ENCODE data around the gene KCNQ1.
A peak's percentile ranks its signal among the peaks of the same experiment; 100 is the strongest.

The KCNQ1 gene

GRCh38 chr11:2524446-2525165 is 79.8 kb downstream of the KCNQ1 start:
- DNase-seq (ENCODE audit: low read depth), result no peak

- DNase-seq (ENCODE audit: low read depth), result no peak
Observed at GRCh38 chr11:2525166-2525861, 80.5 kb downstream of the KCNQ1 start.

GRCh38 chr11:2525941-2526807 is 81.4 kb downstream of the KCNQ1 start:
- DNase-seq (ENCODE audit: low read depth), result no peak

- DNase-seq (ENCODE audit: low read depth), result no peak
Observed at GRCh38 chr11:2526808-2527381, 82.1 kb downstream of the KCNQ1 start.

GRCh38 chr11:2527621-2528291 is 82.9 kb downstream of the KCNQ1 start:
- DNase-seq (ENCODE audit: low read depth), result no peak

- no peak for DNase-seq (ENCODE audit: low read depth)
Observed at GRCh38 chr11:2528301-2529050, 83.7 kb downstream of the KCNQ1 start.

GRCh38 chr11:2529173-2529572 is 84.4 kb downstream of the KCNQ1 start:
- no peak for DNase-seq (ENCODE audit: low read depth)

- no peak for DNase-seq (ENCODE audit: low read depth)
Observed at GRCh38 chr11:2529636-2530035, 84.8 kb downstream of the KCNQ1 start.

GRCh38 chr11:2530131-2530854 is 85.5 kb downstream of the KCNQ1 start:
- no peak for DNase-seq (ENCODE audit: low read depth)

- no peak for DNase-seq (ENCODE audit: low read depth)
Observed at GRCh38 chr11:2530855-2531200, 86.0 kb downstream of the KCNQ1 start.

- DNase-seq (ENCODE audit: low read depth), result peak; percentile 61
Observed at GRCh38 chr11:2531277-2531986, 86.6 kb downstream of the KCNQ1 start.

GRCh38 chr11:2531987-2532703 is 87.3 kb downstream of the KCNQ1 start:
- DNase-seq (ENCODE audit: low read depth), result no peak

- DNase-seq (ENCODE audit: low read depth), result peak; percentile 92
Observed at GRCh38 chr11:2532704-2533586, 88.1 kb downstream of the KCNQ1 start.

- DNase-seq (ENCODE audit: low read depth), result no peak
Observed at GRCh38 chr11:2533587-2534133, 88.9 kb downstream of the KCNQ1 start.

GRCh38 chr11:2534134-2534956 is 89.5 kb downstream of the KCNQ1 start:
- DNase-seq (ENCODE audit: low read depth), result no peak

- DNase-seq (ENCODE audit: low read depth), result no peak
Observed at GRCh38 chr11:2534957-2535672, 90.3 kb downstream of the KCNQ1 start.
